Naive B cell (primary cell): Measurements from ENCODE around the gene ETF1. TPM values are rescaled to one million over a fixed set of nuclear protein-coding genes. Genes with fewer than 3 reads are reported as not detected.
"Not testable (repeated sequence)": the region's sequence is repeated elsewhere in the genome, so short reads cannot be mapped to it uniquely, and the experiment has no call there.

Source experiments
- ATAC-seq, 2 donors: fragments of 150-1000 bp; cut with Tn5 transposase; 2 replicates each; pipeline ENCODE4 v1.10.0; 2021; ENCODE audit warnings: low read depth in 2 of 2, mild to moderate bottlenecking in 2 of 2, moderate library complexity in 2 of 2
- DNase-seq: peaks from one replicate; pipeline ENCODE4 v3.0.0; 2022
- H3K27ac Mint-ChIP-seq, 6 donors: one replicate each; pipeline ENCODE4 v1.8.0; 2020 to 2022; ENCODE audit warnings: mild to moderate bottlenecking in 6 of 6, mixed read lengths in 6 of 6, moderate library complexity in 5 of 6, inconsistent platforms in 2 of 6
- H3K27me3 Mint-ChIP-seq, 3 donors: one replicate each; pipeline ENCODE4 v1.8.0; 2021 to 2022; ENCODE audit warnings: mixed read lengths in 3 of 3, mild to moderate bottlenecking in 1 of 3
- H3K36me3 Mint-ChIP-seq, 2 donors: one replicate each; pipeline ENCODE4 v1.8.0; 2020 to 2022; ENCODE audit warnings: mixed read lengths in 2 of 2, inconsistent platforms in 1 of 2, mild to moderate bottlenecking in 1 of 2
- H3K4me1 Mint-ChIP-seq, 3 donors: one replicate each; pipeline ENCODE4 v1.8.0; 2020 to 2022; ENCODE audit warnings: mixed read lengths in 3 of 3, inconsistent platforms in 1 of 3, mild to moderate bottlenecking in 1 of 3, moderate library complexity in 1 of 3
- H3K4me3 Mint-ChIP-seq, 8 donors: one replicate each; pipeline ENCODE4 v1.8.0; 2020 to 2022; ENCODE audit warnings: mild to moderate bottlenecking in 8 of 8, mixed read lengths in 8 of 8, moderate library complexity in 8 of 8, inconsistent platforms in 2 of 8
- H3K9me3 Mint-ChIP-seq, 7 donors: one replicate each; pipeline ENCODE4 v1.8.0; 2020 to 2022; ENCODE audit warnings: mixed read lengths in 7 of 7, mild to moderate bottlenecking in 5 of 7, inconsistent platforms in 2 of 7, moderate library complexity in 1 of 7
- polyA plus RNA-seq, 6 donors: library from polyadenylated mRNA; unstranded; fragments of 300-500 nt; fragmentation: Illumina TruSeq; gene quantifications; one replicate each; pipeline ENCODE4 v1.2.3, GENCODE V29; 2021; ENCODE audit warnings: low read depth in 6 of 6

The ETF1 gene
- polyA plus RNA-seq, 6 donors from 2014 or later = 18.4 to 35.0 (median 30.7) TPM

DNA sequence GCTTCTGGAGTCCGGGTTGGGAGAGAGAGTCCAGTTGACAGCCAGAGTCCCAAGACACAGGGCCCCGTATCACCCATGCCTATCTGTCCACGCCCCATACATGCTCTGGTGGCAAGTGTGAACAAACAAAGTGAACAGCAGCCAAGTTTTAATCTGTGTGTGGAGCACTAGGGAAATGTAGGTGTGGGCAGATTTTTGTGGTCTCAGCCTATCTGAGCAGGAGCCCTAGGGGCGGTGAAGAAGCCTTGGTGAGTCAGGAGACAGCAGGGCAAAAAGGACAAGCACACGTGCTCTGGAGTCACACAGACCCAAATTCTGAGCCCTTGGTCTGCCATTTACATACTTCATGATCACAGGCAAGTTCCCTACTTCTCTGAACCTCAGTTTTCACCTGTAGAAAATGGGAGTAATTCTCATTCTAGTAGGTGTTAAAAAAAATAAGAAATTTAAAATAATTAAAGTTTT is 54.5 kb downstream of the ETF1 start:
- Mint-ChIP-seq H3K27ac (no peak overlapping the region), H3K4me1 (peaks cover 7 to 21% (median 10%) of the 10 kb centered on the region in 3 donors), H3K4me3 (no peak overlapping the region), H3K27me3 (peaks cover 9 to 47% (median 39%) of the 10 kb centered on the region in 3 donors), H3K9me3 (no peaks in the 10 kb centered on the region), H3K36me3 (no peaks in the 10 kb centered on the region)
- ATAC-seq (no peak), DNase-seq (no peak)

DNA sequence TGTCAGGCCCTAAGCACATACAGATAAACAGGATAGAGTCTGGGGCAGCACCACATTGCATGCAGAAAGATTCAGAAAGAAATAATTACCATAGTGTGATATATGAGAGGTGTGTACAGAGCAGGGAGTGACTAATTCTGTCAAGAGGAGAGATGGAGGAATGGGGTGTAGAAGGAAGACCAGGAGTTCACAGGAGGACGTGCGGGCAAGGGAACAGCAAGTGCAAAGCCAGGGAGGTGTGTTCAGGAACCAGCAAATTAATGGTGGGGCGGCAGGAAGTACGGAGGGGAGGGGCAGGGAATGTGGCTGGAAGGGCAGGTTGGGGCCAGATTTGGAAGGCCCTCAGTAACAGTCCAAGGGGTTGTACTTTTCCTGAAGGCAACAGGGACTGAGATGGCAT is 60.4 kb downstream of the ETF1 start:
- ATAC-seq (no peak), DNase-seq (no peak)
- Mint-ChIP-seq H3K9me3 (no peaks in the 10 kb centered on the region), H3K27ac (no peak overlapping the region), H3K4me1 (peaks cover 0 to 3% (median 0%) of the 10 kb centered on the region in 3 donors), H3K27me3 (peaks cover 9 to 37% (median 17%) of the 10 kb centered on the region in 3 donors), H3K4me3 (no peak overlapping the region), H3K36me3 (no peaks in the 10 kb centered on the region)

DNA sequence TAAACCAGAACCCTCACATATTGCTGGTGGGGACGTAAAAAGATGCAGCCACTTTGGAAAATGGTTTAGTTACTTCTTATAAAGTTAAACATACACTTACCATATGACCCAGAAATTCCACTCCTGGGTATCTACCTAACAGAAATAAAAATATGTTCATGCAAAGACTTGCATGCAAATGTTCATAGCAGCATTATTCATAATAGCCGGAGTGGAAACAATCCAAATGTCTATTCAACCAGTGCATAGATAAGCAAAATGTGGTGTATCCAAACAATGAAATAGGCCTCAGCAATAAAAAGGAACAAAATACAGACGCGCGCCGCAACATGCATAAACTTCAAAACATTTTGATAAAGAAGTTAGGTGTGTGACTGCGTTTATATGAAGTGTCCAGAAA is 66.1 kb downstream of the ETF1 start:
- Mint-ChIP-seq H3K27me3 (peaks cover 10 to 41% (median 28%) of the 10 kb centered on the region in 3 donors), H3K9me3 (no peaks in the 10 kb centered on the region)
- no peak for ATAC-seq

DNA sequence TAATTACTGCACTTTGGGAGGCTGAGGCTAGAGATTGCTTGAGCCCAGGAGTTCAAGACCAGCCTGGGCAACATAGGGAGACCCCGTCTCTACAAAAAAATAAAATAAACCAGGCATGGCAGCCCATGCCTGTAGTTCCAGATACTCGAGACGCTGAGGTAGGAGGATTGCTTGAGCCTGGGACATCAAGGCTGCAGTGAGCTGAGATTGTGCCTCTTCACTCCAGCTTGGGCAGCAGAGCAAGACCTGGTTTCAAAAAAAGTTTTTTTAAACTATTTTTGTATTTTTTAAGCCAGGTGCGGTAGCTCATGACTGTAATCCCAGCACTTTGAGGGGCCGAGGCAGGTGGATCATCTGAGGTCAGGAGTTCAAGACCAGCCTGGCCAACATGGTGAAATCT is 69.9 kb downstream of the ETF1 start:
- not testable (repeated sequence) for H3K4me3 Mint-ChIP-seq, H3K36me3 Mint-ChIP-seq, H3K4me1 Mint-ChIP-seq, ATAC-seq, H3K27ac Mint-ChIP-seq, H3K9me3 Mint-ChIP-seq, DNase-seq
- peaks cover 10 to 27% (median 22%) of the 10 kb centered on the region in 3 donors for H3K27me3 Mint-ChIP-seq

More for the DNA sequence above, 66.1 kb downstream of the ETF1 start:
- no peak for DNase-seq
- H3K36me3 Mint-ChIP-seq = no peaks in the 10 kb centered on the region
- H3K4me1 Mint-ChIP-seq = peaks cover 0 to 3% (median 0%) of the 10 kb centered on the region in 3 donors
- no peak overlapping the region for H3K4me3 Mint-ChIP-seq
- H3K27ac Mint-ChIP-seq = no peak overlapping the region

DNA sequence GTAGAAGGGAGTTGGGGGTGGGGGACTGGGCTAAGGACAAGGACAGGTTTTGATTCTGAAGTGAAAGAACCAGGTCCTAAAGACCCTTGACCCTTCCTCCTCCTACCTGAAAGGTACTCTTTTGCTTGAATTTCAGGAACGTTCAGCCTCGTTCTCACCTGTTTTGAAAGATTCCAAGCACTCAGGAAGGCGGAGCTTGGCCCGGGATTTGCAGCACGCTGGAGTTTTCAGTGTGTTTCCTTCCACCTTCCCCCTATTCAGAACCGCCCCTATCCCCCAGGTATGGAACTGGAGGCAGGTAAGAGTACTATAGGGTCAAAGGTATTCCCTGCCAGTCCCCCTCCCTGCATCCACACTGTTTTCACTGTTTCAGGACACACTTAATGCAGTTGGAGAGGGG is 70.7 kb downstream of the ETF1 start:
- Mint-ChIP-seq H3K4me3 (no peak overlapping the region), H3K9me3 (no peaks in the 10 kb centered on the region), H3K4me1 (peaks cover 10 to 15% (median 11%) of the 10 kb centered on the region in 3 donors), H3K27me3 (peaks cover 10 to 24% (median 20%) of the 10 kb centered on the region in 3 donors), H3K27ac (no peak overlapping the region), H3K36me3 (peaks cover 0 to 9% of the 10 kb centered on the region in 2 donors)
- ATAC-seq (no peak), DNase-seq (no peak)

DNA sequence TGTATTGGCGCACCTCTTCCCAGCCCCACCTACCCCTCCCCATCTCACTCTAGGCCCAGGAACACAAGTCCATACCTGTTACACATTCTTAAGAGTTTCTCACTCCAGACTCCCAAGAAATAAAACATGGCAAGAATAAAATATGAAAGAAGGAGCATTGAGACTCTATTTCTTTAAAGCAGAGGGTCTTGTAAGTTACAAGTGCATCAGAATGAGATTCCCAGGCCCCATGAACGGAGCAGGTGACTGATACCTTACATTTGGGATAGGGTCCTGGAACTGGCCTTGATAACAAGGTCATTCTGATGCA is 72.0 kb downstream of the ETF1 start:
- Mint-ChIP-seq H3K36me3 (peaks cover 0 to 12% of the 10 kb centered on the region in 2 donors), H3K27me3 (peaks cover 4 to 11% (median 7%) of the 10 kb centered on the region in 3 donors), H3K9me3 (no peaks in the 10 kb centered on the region), H3K4me1 (peaks cover 20 to 25% (median 20%) of the 10 kb centered on the region in 3 donors), H3K4me3 (peak overlapping the region in 1 of 8 donors; percentile 90), H3K27ac (peak overlapping the region in 2 of 6 donors; percentile 12 to 90)
- DNase-seq = no peak
- no peak for ATAC-seq

DNA sequence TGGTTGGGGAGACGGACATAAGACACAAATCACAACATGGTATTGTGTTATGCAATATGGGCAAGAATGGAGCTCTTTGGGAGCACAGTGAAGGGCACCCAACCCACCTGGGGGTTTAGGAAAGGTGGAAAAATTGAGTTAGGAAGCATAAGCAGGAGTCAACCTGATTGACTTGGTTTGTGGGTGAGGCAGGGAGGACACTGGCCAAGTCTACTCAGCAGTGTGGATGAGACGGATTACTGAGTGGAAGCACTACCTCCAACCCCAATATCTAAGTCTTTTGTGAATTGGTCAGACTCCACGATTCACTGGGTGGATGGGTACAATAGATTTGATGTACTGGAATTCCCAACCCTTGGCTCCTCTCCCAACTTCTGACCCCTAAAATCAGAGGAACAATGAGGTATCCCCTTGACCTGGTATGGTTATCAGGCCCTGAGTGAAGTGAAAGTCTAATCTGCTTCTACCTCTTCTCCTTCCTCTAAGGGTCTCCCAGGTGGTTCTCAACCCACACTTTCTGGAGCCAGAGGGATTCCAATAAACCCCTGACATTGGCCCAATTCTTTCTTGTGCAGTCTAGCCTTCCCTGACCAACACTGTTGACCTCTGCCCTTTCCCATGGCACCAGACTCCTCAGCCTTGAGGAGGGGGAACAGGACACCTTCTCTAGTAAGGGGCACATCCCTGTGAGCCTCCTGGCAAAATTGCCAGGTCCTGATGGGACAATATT is 72.5 kb downstream of the ETF1 start:
- H3K9me3 Mint-ChIP-seq = no peaks in the 10 kb centered on the region
- peaks cover 0 to 12% of the 10 kb centered on the region in 2 donors for H3K36me3 Mint-ChIP-seq
- peak overlapping the region in 2 of 6 donors; percentile 12 to 90 for H3K27ac Mint-ChIP-seq
- H3K4me1 Mint-ChIP-seq = peaks cover 20 to 25% (median 20%) of the 10 kb centered on the region in 3 donors
- peaks cover 4 to 7% (median 7%) of the 10 kb centered on the region in 3 donors for H3K27me3 Mint-ChIP-seq
- peak overlapping the region in 3 of 8 donors; percentile 5 to 90 (median 65) for H3K4me3 Mint-ChIP-seq
- no peak for DNase-seq
- no peak for ATAC-seq

DNA sequence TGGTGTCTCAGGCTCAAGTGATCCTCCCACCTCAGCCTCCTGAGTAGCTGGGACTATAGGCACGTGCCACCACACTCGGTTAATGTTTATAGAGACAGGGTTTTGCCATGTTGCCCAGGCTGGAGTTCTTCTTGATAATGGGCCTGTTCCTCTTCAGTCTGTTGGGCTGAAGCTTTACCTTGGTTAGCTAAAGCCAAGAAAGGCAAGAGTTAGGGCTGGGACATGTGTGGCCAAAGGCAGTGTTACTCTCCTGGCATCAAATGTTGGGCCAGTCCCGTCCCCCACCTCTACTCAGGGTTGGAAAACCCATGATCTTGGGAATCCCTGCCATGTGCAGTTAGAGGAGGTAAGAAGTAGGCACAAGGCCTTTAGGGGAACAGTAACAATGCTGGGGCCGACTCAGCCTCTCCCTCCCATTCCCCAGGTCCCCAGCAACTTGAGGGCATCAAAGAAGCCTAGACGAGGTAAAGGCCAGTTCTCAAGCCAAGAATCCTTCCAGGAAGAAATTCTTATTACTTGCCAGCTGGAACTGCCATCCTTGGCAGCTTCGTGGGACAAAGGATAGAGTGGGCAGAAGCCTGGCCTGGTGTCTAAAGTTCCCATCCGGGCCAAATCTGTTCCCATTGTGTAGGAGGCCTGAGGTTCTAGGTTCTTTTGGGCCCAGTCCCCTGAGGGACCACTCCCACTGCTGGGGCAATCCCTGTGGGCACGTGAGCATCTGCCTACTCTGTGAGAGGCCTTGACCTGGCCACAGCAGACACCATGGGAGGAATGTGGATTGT is 73.3 kb downstream of the ETF1 start:
- Mint-ChIP-seq H3K4me3 (peak overlapping the region in 4 of 8 donors; percentile 5 to 90 (median 50)), H3K9me3 (no peaks in the 10 kb centered on the region), H3K27ac (peak overlapping the region in 3 of 6 donors; percentile 41 to 90 (median 49)), H3K27me3 (peaks cover 0 to 4% (median 0%) of the 10 kb centered on the region in 3 donors), H3K36me3 (peaks cover 0 to 12% of the 10 kb centered on the region in 2 donors), H3K4me1 (peaks cover 20 to 25% (median 20%) of the 10 kb centered on the region in 3 donors)
- DNase-seq = no peak
- ATAC-seq = no peak

DNA sequence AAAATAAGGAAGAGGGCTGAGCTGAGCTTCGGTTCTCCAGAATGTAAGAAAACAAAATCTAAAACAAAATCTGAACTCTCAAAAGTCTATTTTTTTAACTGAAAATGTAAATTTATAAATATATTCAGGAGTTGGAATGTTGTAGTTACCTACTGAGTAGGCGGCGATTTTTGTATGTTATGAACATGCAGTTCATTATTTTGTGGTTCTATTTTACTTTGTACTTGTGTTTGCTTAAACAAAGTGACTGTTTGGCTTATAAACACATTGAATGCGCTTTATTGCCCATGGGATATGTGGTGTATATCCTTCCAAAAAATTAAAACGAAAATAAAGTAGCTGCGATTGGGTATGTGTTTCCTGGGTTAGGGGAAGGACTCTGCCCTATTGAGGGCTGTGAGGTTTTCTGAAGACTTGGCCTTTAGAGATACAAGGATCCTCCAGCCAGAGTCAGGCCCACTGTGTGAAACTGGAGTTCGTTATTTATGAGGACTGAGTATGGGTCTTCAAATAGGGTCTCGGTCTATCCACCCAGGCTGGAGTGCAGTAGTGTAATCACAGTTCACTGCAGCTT is 74.0 kb downstream of the ETF1 start:
- H3K4me1 Mint-ChIP-seq = peaks cover 20 to 25% (median 20%) of the 10 kb centered on the region in 3 donors
- H3K27me3 Mint-ChIP-seq = peaks cover 0 to 3% (median 0%) of the 10 kb centered on the region in 3 donors
- ATAC-seq (no peak), DNase-seq (no peak)
- peak overlapping the region in 3 of 6 donors; percentile 59 to 75 (median 60) for H3K27ac Mint-ChIP-seq
- H3K36me3 Mint-ChIP-seq = peaks cover 0 to 12% of the 10 kb centered on the region in 2 donors
- peak overlapping the region in 6 of 8 donors; percentile 10 to 90 (median 52) for H3K4me3 Mint-ChIP-seq
- H3K9me3 Mint-ChIP-seq = no peaks in the 10 kb centered on the region

DNA sequence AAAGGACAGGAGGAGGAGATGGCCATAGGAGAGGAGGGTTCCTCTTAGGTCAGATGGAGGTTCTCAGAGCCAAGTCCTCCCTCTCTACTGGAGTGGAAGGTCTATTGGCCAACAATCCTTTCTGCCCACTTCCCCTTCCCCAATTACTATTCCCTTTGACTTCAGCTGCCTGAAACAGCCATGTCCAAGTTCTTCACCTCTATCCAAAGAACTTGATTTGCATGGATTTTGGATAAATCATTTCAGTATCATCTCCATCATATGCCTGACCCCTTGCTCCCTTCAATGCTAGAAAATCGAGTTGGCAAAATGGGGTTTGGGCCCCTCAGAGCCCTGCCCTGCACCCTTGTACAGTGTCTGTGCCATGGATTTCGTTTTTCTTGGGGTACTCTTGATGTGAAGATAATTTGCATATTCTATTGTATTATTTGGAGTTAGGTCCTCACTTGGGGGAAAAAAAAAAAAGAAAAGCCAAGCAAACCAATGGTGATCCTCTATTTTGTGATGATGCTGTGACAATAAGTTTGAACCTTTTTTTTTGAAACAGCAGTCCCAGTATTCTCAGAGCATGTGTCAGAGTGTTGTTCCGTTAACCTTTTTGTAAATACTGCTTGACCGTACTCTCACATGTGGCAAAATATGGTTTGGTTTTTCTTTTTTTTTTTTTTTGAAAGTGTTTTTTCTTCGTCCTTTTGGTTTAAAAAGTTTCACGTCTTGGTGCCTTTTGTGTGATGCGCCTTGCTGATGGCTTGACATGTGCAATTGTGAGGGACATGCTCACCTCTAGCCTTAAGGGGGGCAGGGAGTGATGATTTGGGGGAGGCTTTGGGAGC is 74.7 kb downstream of the ETF1 start:
- DNase-seq = no peak
- H3K4me1 Mint-ChIP-seq = peaks cover 20 to 26% (median 25%) of the 10 kb centered on the region in 3 donors
- no peak for ATAC-seq
- H3K27ac Mint-ChIP-seq = peak overlapping the region in 4 of 6 donors; percentile 59 to 96 (median 76)
- H3K4me3 Mint-ChIP-seq = peak overlapping the region; percentile 56 to 93 (median 87)
- H3K36me3 Mint-ChIP-seq = peaks cover 0 to 12% of the 10 kb centered on the region in 2 donors
- H3K27me3 Mint-ChIP-seq = no peaks in the 10 kb centered on the region
- no peaks in the 10 kb centered on the region for H3K9me3 Mint-ChIP-seq

DNA sequence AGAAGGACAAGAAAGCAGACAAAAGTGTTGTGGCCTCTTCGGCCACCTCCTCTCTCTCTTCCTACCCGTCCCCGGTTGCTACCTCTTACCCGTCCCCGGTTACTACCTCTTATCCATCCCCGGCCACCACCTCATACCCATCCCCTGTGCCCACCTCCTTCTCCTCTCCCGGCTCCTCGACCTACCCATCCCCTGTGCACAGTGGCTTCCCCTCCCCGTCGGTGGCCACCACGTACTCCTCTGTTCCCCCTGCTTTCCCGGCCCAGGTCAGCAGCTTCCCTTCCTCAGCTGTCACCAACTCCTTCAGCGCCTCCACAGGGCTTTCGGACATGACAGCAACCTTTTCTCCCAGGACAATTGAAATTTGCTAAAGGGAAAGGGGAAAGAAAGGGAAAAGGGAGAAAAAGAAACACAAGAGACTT is 75.3 kb downstream of the ETF1 start:
- Mint-ChIP-seq H3K27ac (peak overlapping the region in 3 of 6 donors; percentile 91 to 96 (median 94)), H3K4me1 (peaks cover 20 to 27% (median 25%) of the 10 kb centered on the region in 3 donors)

DNA sequence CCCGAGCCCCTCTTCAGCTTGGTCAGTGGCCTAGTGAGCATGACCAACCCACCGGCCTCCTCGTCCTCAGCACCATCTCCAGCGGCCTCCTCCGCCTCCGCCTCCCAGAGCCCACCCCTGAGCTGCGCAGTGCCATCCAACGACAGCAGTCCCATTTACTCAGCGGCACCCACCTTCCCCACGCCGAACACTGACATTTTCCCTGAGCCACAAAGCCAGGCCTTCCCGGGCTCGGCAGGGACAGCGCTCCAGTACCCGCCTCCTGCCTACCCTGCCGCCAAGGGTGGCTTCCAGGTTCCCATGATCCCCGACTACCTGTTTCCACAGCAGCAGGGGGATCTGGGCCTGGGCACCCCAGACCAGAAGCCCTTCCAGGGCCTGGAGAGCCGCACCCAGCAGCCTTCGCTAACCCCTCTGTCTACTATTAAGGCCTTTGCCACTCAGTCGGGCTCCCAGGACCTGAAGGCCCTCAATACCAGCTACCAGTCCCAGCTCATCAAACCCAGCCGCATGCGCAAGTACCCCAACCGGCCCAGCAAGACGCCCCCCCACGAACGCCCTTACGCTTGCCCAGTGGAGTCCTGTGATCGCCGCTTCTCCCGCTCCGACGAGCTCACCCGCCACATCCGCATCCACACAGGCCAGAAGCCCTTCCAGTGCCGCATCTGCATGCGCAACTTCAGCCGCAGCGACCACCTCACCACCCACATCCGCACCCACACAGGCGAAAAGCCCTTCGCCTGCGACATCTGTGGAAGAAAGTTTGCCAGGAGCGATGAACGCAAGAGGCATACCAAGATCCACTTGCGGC is 75.9 kb downstream of the ETF1 start:
- Mint-ChIP-seq H3K27me3 (no peaks in the 10 kb centered on the region), H3K36me3 (peaks cover 0 to 12% of the 10 kb centered on the region in 2 donors), H3K4me1 (peaks cover 20 to 27% (median 25%) of the 10 kb centered on the region in 3 donors), H3K9me3 (no peaks in the 10 kb centered on the region), H3K27ac (peak overlapping the region in 3 of 6 donors; percentile 91 to 96 (median 94)), H3K4me3 (peak overlapping the region; percentile 86 to 95 (median 91))
- DNase-seq (no peak), ATAC-seq (no peak)

More for the DNA sequence above, 75.3 kb downstream of the ETF1 start:
- DNase-seq (no peak), ATAC-seq (no peak)
- H3K36me3 Mint-ChIP-seq = peaks cover 0 to 12% of the 10 kb centered on the region in 2 donors
- H3K4me3 Mint-ChIP-seq = peak overlapping the region; percentile 57 to 93 (median 90)
- no peaks in the 10 kb centered on the region for H3K9me3 Mint-ChIP-seq
- H3K27me3 Mint-ChIP-seq = no peaks in the 10 kb centered on the region
